ENCODE data around the gene LDLRAD4.

- TF ChIP-seq CTCF (conservative IDR thresholded peaks at IDR 0.05; ENCODE audit: low read depth in 2 of 2) (no peak), POLR2AphosphoS5 (IDR thresholded peaks at IDR 0.05; ENCODE audit: low read depth) (no peak), REST (IDR thresholded peaks at IDR 0.05; ENCODE audit: unreplicated experiment) (no peak), EZH2phosphoT487 (IDR thresholded peaks at IDR 0.05; ENCODE audit: unreplicated experiment) (no peak), EZH2 (IDR thresholded peaks at IDR 0.05; ENCODE audit: low read depth, unreplicated experiment) (no peak), JUNB (IDR thresholded peaks at IDR 0.05; ENCODE audit: unreplicated experiment) (no peak), CREB1 (CRISPR knock-in tag; IDR thresholded peaks at IDR 0.05; ENCODE audit: low read depth) (no peak), ZNF114 (CRISPR knock-in tag; IDR thresholded peaks at IDR 0.05) (no peak)
Measured at GRCh38 chr18:13364721-13365205, 146.2 kb downstream of the LDLRAD4 start.

Data from GM23338 (cell line).